IPS-NIHi7 (cell line): Measurements from ENCODE around the gene SORL1-AS1.
"Not testable (repeated sequence)": the region's sequence is repeated elsewhere in the genome, so short reads cannot be mapped to it uniquely, and the experiment has no call there.

Experiments
- DNase-seq: peaks from one replicate; pipeline ENCODE4 v3.0.0; 2012; ENCODE audit warnings: mixed read lengths; ENCODE audit errors: extremely low spot score

The SORL1-AS1 gene

DNA sequence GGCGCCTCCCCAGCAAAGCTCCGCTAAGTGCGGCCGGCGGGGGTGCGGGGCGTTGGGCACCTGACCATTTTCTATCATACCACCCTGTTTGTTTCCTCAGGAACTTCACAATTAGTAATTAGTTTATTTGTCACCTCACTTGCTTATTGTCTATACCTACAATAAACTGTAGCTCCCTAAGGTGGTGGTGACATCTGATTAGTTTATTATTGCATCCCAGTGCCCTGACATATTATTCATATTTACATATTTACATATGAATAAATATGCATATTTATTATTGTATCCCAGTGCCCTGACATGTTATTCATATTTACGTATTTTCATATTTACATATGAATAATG is 25.4 kb downstream of the SORL1-AS1 start:
- DNase-seq = no peak

DNA sequence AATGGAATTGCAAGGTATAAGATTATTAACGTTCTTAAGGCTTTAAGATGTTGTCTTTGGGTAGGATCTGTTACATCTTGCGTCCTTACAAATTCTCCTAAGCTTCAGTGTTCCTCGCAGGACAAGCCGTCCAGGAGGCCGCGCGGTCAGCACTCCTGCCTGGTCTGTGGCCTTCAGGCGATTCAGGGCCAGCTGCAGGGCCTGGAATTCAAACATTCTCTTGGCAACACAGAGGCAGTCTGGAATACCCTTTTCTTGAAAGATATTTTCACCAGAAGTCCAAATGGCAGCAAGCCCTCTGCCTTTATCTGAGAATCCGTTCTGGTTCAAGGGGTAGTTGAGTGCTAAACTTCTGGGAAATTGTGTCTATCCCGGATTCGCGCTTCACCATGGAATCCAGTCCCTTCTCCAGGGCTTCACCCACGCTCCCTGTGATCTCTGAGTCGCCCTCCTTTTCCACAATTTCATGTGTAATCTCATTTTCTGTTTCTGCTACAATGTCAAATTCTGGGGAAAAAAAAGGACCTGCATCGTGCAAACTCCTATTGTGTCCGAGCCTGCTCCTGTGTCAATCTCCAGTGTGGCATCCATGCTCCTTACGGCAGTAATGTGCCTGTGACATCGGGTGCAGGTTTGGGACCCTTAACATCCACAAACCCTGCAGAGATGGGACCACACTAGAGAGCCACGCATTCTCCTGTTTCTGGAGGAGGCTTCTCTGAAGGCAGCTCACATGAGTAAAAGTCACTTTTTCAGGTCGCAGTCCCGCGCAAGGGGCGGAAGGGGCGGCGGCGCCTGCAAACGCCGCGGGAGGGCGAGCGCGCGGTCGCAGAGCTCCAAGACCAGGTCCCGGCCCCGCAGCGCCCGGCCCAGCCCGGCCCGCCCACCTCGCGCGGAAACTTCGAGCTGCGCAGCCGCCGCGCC is 26.0 kb downstream of the SORL1-AS1 start:
- DNase-seq = peak; percentile 79

DNA sequence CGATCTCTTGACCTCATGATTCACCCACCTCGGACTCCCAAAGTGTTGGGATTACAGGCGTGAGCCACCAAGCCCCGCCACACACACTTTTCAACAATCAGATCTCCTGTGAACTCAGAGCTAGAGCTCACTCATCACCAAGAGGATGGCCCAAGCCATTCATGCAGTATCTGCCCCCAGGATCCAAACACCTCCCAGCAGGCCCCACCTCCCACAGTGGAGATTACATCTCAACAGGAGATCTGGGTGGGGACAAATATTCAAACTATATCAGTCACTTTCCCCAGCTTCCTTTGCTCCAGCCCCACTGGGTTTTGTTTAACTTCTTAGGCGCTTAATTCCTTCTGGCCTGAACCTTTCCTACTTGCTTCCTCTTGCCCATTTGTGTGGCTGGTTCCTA is 26.9 kb downstream of the SORL1-AS1 start:
- no peak for DNase-seq

DNA sequence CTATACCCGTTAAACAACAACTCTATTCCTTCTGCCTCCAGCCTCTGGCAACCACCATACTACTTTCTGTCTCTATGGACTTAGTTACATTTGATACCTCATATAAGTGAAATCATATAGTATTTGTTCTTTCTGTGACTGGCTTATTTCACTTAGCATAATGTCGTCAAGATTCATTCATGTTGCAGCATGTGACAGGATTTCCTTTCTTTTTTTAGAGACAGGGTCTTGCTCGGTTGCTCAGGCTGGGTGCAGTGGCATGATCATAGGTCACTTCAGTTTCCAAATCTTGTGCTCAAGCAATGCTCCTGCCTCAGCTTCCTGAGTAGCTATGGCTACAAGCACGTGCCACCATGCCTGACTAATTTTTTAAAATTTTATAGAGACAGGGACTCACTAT is 30.1 kb downstream of the SORL1-AS1 start:
- no peak for DNase-seq

DNA sequence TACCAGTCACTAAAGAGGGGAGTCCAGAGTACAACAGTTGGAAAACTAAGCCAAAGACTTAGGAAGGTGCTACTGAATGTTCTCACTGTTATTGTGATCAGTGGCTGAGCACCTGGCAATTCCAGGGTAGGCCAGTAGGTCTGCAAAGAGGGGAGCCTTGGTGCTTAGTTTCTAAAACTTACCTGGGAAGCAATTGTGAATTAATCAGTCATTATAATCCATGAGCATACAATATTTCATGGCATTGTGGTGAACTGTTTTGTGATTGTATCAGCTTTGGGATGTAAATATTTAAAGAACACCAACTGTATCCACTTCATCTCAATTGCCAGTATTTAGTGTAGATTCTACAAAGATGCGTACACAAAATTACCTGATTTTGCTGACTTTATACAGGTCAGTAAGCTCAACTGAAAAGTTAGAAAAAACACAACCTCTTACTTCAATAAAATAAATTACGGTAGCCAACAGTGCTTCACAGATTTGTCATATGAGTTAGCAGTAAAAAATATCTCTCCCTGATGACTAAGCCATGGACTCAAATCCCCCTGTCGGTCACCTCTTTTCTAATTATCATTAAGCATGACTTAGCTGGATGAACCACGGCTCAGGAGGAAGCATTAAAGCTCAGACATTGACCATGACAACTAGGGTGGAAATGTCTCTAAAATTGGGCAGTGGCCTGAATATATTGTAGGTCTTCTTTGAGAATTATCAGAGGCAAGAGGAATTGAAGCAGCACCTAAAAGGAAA is 31.4 kb downstream of the SORL1-AS1 start:
- peak; percentile 28 for DNase-seq

DNA sequence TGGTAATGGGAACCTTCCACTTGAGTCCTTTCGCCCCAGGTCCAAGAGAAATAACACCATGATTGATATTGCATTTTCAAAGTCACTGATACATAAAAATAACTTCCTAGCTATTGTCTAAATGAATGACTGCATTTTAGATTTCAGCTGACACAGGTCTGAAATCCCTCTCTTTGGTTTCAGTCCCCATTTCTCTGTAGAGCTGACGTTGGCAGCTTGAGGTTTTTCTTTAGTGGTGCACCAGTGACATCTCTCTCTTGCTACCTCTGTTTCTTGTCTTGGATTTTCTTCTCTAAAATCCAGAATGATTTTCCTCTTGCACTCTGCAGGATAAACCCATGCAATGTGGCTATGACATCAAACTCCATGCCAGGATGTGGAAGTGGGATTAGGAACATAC is 32.4 kb downstream of the SORL1-AS1 start:
- DNase-seq = no peak

DNA sequence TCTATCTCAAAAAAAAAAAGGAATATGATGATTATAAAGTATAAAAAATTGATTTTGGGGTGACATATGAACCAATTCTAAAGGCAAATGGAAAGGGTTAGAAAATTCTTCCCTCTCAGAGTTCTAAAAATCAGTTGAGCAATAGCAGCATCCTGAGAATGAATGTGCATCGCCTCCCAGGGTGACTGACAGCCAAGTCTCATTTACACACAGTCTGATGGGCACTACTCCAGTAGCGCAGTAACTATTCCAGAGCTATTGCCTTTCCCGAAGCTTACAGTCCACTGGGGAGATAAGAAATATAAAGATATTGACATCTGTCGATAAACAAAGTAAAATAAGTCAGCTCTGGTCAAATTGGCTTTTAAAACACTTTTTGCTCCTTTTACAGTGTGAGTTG is 32.9 kb downstream of the SORL1-AS1 start:
- no peak for DNase-seq

DNA sequence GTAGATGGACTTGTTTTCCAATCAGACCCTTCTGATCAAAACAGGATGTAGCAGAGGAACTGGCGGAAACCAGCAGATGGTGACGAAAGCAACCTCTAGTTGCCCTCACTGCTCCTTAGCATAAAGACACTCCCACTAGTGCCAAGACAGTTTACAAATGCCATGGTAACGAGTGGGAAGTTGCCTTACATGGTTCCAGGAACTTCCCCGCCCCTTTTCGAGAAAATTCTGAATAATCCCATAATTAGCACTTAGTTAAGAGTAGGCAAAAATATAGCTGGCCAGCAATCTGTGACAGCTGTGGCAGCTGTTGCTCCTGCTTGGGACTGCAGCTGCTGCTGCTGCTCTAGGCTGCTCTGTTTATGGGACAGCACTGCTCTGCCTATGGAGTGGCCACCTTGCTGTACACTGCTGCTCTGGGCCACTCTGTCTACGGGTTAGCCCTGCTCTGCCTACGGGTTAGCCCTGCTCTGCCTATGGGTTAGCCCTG is 34.1 kb downstream of the SORL1-AS1 start:
- no peak for DNase-seq

DNA sequence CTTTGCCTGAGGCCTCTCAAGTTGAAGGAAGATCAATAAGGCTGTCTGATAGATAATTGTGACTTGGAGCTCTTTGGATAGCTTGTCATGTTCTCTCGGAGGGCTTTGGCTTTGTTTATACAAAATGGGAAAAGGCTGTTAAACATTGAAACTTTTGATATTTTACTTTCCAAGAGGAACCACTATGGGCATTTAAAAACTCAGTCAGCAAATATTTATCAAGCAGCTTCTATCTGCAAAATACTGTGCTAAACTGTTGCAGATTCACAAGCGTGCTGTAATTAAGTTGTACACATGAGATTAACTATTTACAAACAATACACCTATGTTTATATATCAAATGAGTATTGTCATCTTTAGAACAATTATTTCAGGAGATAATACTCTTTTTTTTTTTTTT is 35.2 kb downstream of the SORL1-AS1 start:
- no peak for DNase-seq

DNA sequence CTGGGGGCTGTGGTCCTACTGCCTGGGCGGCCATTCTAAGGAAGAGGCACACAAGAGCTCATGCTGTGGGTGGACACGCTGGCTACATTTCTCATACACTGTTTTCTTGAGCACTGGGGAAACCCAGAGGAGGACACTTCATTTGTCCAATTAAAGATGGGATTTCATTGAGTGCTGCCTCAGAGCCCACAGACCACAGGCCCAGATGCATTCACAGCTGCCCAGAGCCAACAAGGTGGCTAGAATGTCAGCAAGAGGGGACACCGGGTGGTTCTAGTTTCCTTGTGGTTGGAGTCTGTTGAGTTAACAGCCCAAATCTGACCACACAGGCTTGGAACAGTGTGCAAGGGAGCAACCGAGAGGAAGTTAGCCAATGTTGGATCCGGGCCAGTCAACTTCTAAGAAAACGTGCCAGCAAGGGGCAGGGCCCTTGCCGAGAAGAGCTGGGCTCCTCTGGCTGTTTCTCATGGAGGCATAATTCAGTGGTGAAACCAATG is 35.7 kb downstream of the SORL1-AS1 start:
- DNase-seq = no peak

DNA sequence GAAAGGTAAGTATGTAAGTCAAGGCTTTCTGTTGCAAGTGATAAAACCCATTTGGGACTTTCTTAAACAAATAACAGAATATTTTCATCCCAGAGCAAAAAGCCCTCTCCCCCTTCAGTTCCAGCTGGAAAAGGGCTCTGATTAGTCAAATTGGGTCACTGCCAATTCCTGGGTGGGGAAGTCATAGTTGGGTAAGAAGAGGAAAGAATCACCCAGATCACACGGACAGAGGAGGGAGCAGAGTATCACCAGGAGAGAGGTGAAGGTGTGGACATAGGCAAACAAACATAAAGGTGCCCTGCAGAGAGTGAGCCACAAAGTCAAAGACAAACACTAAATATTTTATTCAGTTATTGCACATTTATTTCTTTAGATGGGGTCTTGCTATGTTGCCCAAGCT is 36.9 kb downstream of the SORL1-AS1 start:
- DNase-seq = no peak

DNA sequence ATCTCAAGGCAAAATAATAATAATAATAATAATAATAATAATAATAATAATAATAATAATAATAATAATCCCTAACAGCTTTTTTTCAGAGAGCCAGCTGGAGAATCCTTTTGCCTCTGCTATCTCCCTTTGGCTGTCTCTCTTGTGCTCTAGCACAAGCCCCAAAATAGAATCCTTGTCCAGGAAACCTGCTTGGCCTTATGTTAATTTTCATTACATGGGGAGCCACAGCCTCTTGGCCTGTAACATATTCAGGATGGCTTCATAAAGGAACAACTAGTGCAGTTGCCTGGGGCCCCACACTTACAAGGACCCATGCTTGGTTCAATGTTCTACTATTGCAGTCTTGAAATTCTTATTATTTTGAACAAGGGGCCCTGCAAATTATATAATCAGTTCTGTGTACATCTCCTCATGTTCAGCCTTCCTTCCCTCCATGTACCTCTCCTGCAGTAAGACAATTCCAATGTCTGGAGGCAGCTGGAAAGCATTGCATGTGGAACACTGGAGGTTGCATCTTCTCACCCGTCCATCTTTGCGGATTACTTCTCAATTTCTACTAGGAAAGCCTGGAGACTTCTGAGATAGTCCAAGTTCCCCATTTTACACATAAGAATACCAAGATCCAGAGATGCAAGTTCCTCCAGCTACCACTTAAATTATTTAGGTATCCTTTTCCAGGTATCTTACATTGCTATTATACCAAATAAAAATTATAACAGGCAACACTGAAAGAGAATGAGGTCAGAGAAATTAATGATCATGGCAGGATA is 38.4 kb downstream of the SORL1-AS1 start:
- DNase-seq = no peak

DNA sequence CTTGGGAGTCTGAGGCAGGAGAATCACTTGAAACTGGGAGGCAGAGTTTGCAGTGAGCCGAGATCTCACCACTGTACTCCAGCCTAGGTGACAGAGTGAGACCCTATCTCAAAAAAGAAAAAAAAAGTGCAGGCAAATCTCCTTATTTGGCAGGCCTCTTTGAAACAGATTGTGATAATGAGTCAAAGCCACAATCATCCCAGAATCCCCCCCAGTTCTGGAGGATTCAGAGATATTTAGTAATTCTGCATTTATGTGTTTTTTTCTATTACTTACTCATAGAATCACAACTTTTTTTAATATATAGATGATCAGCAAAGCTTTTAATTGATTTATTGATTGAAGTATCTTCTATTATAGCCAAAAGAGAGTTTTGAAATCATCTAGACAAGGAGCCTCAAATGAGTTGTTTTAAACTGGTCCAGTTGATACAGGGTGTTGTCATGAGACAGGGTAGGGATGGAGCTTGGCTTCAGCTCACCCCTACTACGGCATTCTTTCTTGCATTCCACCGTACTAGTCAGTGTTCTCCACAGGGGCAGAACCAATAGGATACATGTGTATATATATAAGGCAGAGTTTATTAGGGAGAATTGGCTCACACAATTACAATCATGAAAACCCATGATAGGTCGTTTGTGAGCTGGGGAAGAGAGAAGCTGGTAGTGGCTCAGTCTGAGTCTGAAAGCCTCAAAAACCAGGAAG is 39.9 kb downstream of the SORL1-AS1 start:
- DNase-seq = no peak

DNA sequence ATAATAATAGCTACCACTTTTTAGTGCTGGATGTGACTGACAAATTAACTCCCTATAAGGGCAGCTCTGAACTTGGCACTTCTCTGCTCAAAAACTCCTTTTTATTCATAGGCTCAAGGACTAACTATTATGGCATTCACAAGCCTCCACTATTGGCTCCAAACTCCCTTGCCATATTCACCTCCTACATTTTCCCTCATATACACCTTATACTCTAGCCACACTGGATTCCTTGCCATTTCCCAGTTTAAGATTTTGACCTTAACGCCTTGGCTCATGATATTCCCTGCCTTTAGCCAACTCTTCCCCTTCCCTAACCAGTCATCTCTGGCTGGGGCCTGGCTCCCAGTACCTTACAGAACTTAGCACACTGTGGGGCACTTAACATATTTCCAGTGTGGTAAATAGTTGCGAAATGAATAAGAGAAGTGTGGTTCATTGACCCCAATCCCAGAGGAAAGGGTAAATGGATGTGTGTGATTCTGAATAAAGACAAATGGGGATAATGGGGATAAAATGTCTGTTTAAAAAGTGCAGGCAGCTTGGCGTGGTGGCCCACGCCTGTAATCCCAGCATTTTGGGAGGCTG is 40.7 kb downstream of the SORL1-AS1 start:
- no peak for DNase-seq

DNA sequence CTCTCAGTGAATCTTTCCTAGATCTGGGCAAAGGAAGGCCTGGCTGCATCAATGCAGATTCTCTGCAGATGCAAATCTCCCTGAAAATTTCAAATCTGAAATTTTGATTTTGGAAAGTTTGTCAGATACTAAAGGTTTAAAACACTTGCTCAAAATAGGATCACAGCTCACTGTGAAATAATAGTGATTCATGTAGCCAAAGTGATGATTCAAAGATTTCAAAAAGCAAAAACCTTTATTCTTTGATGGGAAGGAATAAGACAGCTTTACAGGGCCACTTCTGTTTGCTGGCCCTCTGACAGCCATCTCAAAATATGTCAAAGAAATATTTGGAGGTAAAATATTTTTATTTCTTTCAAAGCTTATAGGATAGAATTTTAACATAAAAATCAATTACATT is 41.4 kb downstream of the SORL1-AS1 start:
- DNase-seq = not testable (repeated sequence)

DNA sequence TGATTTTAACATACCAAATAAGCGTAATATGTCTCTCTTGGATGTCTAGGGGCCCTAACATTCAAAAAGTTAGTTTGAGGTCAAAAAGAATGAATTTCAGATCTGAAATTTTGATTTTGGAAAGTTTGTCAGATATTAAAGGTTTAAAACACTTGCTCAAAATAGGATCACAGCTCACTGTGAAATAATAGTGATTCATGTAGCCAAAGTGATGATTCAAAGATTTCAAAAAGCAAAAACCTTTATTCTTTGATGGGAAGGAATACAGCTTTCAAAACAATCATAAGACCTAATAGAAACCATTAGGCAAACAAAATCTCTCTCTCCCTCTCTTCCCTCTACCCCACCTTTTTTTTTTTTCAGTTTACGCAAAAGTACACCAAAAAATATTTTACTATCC is 42.7 kb downstream of the SORL1-AS1 start:
- not testable (repeated sequence) for DNase-seq

DNA sequence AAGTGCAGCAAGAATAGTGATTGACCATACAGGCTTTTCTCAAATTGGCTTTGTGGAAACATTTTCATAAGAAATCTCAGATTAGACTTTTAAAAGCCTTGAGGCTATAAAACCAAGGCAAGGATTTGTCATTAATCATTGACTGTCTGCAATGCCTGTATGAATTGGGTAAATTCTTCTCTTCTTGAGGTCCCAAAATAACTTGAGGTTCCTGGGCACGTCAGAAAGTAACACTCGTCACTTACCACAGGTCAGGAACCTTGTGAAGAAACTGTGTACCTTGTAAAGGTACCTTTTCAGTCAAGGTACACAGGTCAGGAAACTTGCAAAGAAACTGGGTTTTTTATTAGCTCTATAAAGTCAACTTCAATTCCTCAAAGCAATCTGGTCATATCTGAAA is 43.9 kb downstream of the SORL1-AS1 start:
- no peak for DNase-seq

DNA sequence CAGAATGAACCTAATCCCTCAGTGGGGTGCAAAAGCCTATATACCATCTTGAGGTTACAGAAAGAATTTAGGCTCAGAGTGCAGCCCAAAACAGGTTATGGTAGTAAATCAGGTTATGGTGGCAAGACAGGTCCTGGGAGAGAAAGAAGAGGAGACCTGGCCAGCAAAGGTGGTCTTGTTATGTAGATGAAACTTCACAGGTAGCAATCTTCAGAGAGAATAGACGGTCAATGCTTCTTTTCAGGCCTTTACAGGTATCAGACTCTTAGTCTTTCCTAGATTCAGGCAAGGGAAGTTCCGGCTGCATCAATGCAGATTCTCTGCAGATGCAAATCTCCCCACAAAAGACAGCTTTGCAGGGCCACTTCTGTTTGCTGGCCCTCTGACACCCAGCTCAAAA is 46.5 kb downstream of the SORL1-AS1 start:
- peak; percentile 61 for DNase-seq

DNA sequence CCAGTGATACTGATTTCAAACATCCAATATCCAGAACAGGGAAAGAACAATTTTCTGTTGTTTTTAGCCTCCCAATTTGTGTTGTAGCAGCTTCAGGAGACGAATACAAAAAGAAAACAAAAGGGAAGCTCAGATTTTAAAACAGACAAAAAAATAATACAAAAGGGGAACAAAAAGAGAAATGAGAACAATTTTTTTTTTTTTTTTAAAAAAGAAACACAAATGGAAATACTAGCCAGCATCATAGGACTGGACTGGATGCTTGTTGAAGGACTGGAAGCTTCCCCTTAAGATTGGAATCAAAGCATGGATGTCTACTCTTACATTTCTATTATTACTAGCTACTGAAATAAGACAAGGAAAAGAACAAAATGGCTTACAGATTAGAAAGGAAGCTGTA is 47.1 kb downstream of the SORL1-AS1 start:
- DNase-seq = no peak

DNA sequence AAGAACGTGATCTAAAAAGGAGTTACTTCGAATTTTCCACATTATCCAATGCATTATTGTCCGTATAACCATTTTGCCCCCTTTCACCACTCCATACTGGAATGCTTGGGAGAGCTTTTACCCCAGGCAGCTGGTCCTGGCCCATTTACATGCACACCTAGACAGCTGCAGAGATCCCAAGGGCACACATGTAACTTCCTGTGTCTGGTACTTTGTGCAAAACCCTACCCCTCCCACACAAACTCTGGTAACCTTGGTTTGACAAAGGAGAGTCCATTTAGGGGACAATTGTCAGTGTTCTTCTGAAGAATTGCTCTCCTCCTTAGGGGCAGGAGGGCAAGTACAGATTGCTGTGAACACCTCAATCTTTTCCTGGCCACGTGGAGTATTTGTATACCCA is 58.0 kb downstream of the SORL1-AS1 start:
- DNase-seq = no peak

DNA sequence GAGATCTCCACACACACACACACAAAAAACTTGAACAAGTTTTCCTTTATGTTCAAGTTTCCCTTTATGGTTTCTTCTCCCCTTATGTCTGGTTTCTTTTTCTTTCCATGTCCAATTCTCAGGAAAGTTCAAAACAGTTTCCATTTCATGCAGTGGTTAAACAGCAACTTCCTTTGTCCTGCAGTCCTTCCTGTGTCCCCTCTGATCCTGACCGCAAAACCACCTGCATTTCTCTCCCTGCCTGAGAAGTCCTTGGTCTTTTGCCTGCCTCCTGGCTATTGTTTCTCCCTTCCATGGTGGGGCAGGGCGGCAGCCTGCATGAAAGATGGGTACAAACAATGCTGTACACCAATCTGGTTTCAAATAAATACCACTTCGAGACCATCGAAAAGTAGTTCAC is 58.9 kb downstream of the SORL1-AS1 start:
- no peak for DNase-seq
